Coronary artery (tissue), 2 donors: ENCODE measurements around the gene TRAPPC14.
A peak's percentile ranks its signal among the peaks of the same experiment; 100 is the strongest.
"Not testable (repeated sequence)": the region's sequence is repeated elsewhere in the genome, so short reads cannot be mapped to it uniquely, and the experiment has no call there.

Experiments
- DNase-seq: peaks from one replicate; pipeline ENCODE4 v3.0.0-alpha.2; 2017; ENCODE audit warnings: low spot score
- H3K27ac ChIP-seq, 2 donors: fragments of 200-600 bp; sonication (generic); one replicate each; pipeline ENCODE4 v1.5.1; 2016 to 2019
- H3K4me3 ChIP-seq: fragments of 200-600 bp; sonication (generic); 2 replicates; pipeline ENCODE4 v1.5.1; 2016; ENCODE audit warnings: mild to moderate bottlenecking, moderate library complexity
- CTCF ChIP-seq: fragments of 200-600 bp; sonication (generic); IDR thresholded peaks from one replicate; pipeline ENCODE4 v1.5.1; 2019; ENCODE audit warnings: antibody characterized with exemption

The TRAPPC14 gene

GRCh38 chr7:100148559-100149328 lies 9.8 kb downstream of the TRAPPC14 start, which contains the start of gene LAMTOR4:
Gene LAMTOR4 (plus strand): TSS chr7:100148918. CDS start chr7:100148973, 55 bp downstream.
- Histone ChIP-seq H3K27ac (peak within 1 kb of the TSS; percentile 85 to 96), H3K4me3 (peak within 1 kb of the TSS; percentile 99)
- DNase-seq, result peak; percentile 100
- no peak for TF ChIP-seq CTCF

- TF ChIP-seq CTCF, result no peak
- peak overlapping the region; percentile 85 to 96 for H3K27ac ChIP-seq
- H3K4me3 ChIP-seq, result peak overlapping the region; percentile 99
- DNase-seq, result no peak
Observed at GRCh38 chr7:100148225-100148558, 10.3 kb downstream of the TRAPPC14 start.

- TF ChIP-seq CTCF, result no peak
- Histone ChIP-seq H3K4me3 (no peak overlapping the region), H3K27ac (no peak overlapping the region)
- DNase-seq, result no peak
Observed at GRCh38 chr7:100147278-100147677, 11.2 kb downstream of the TRAPPC14 start.

GRCh38 chr7:100146350-100146749 lies 12.2 kb downstream of the TRAPPC14 start:
- DNase-seq, H3K27ac ChIP-seq: not testable (repeated sequence)

GRCh38 chr7:100142461-100142860 lies 16.1 kb downstream of the TRAPPC14 start:
- Histone ChIP-seq H3K27ac (no peak overlapping the region), H3K4me3 (no peak overlapping the region)
- TF ChIP-seq CTCF, result no peak
- no peak for DNase-seq

More at GRCh38 chr7:100146350-100146749, 12.2 kb downstream of the TRAPPC14 start:
- not testable (repeated sequence) for H3K4me3 ChIP-seq

GRCh38 chr7:100141555-100141949 lies 17.0 kb downstream of the TRAPPC14 start:
- DNase-seq, result no peak
- TF ChIP-seq CTCF, result no peak
- Histone ChIP-seq H3K4me3 (no peak overlapping the region), H3K27ac (no peak overlapping the region)

GRCh38 chr7:100137851-100138760 lies 20.4 kb downstream of the TRAPPC14 start:
- DNase-seq, result no peak
- H3K27ac ChIP-seq, result no peak overlapping the region
- no peak overlapping the region for H3K4me3 ChIP-seq
- TF ChIP-seq CTCF, result no peak
